Measurements from ENCODE around the gene ZDHHC16. TPM values are rescaled to one million over a fixed set of nuclear protein-coding genes. Genes with fewer than 3 reads are reported as not detected.

ZDHHC16 gene
- polyA plus RNA-seq, 3 donors: 16.3 to 26.4 (median 24.1) TPM

GRCh38 chr10:97425964-97426775 is 19.8 kb upstream of the ZDHHC16 start, which contains the start of gene PGAM1:
Gene PGAM1, plus strand, starts transcription at chr10:97426191. Its CDS starts 117 bp downstream, at chr10:97426308.
- peaks cover 61% of the 10 kb centered on the region for H3K4me1 Mint-ChIP-seq
- no peaks in the 10 kb centered on the region for H3K27me3 ChIP-seq (ENCODE audit: control insufficient read depth in 2 of 2, insufficient read depth in 2 of 2, low read length in 2 of 2)
- H3K4me1 ChIP-seq (ENCODE audit: control insufficient read depth in 1 of 2, insufficient read depth in 2 of 2, low read length in 2 of 2): peaks cover 75 to 80% of the 10 kb centered on the region in 2 donors
- peaks cover 34% of the 10 kb centered on the region for H4K20me1 ChIP-seq (ENCODE audit: insufficient read depth, low read length)
- TF ChIP-seq CTCF (IDR thresholded peaks at IDR 0.05): peak; percentile 65
- H2AFZ ChIP-seq (ENCODE audit: insufficient read depth, low read depth, low read length, poor library complexity, severe bottlenecking): peak within 1 kb of the TSS; percentile 88
- peak within 1 kb of the TSS; percentile 80 to 96 (median 82) for H3K4me3 ChIP-seq (replicated peaks in 1 of 3; ENCODE audit: low read depth in 2 of 3, low read length in 3 of 3)
- DNase-seq: peak; percentile 96 to 99 (median 97)
- peak within 1 kb of the TSS; percentile 81 for H3K9ac ChIP-seq (ENCODE audit: insufficient read depth, low read length, poor library complexity, severe bottlenecking)
- peak within 1 kb of the TSS; percentile 92 to 99 (median 95) for H3K27ac Mint-ChIP-seq
- H3K4me3 Mint-ChIP-seq: peak within 1 kb of the TSS; percentile 85 to 90
- H3K36me3 Mint-ChIP-seq: peaks cover 24 to 33% of the 10 kb centered on the region in 2 donors
- intact Hi-C loops (cut with micrococcal nuclease): loop anchor here in 1 of 2 donors (2.0 to 5.0 kb wide), 2 partner anchors 17 to 94 kb away; partner anchors contain the start of gene FRAT2
- 0% methylated on average over 74 of the region's 90 CpGs for WGBS (ENCODE audit: insufficient coverage)
- H3K27ac ChIP-seq (ENCODE audit: low read depth in 1 of 2, low read length in 2 of 2): peak within 1 kb of the TSS; percentile 94 to 95
- no peaks in the 10 kb centered on the region for H3K27me3 Mint-ChIP-seq (ENCODE audit: low read depth in 3 of 3)
- H3K36me3 ChIP-seq (replicated peaks in 1 of 2; ENCODE audit: control insufficient read depth in 1 of 2, insufficient read depth in 2 of 2, low read length in 2 of 2): peaks cover 15 to 19% of the 10 kb centered on the region in 2 donors
- H3K9me3 Mint-ChIP-seq: peaks cover 0 to 3% (median 0%) of the 10 kb centered on the region in 7 donors
- H3K9me3 ChIP-seq (replicated peaks in 1 of 2; ENCODE audit: control insufficient read depth in 1 of 2, insufficient read depth in 1 of 2, low read length in 2 of 2): no peaks in the 10 kb centered on the region
- H3K4me2 ChIP-seq (replicated peaks; ENCODE audit: extremely low read depth, low read length, poor library complexity, severe bottlenecking): peak within 1 kb of the TSS; percentile 86
- peaks cover 68% of the 10 kb centered on the region for H3K79me2 ChIP-seq (ENCODE audit: insufficient read depth, low read length)

DNA sequence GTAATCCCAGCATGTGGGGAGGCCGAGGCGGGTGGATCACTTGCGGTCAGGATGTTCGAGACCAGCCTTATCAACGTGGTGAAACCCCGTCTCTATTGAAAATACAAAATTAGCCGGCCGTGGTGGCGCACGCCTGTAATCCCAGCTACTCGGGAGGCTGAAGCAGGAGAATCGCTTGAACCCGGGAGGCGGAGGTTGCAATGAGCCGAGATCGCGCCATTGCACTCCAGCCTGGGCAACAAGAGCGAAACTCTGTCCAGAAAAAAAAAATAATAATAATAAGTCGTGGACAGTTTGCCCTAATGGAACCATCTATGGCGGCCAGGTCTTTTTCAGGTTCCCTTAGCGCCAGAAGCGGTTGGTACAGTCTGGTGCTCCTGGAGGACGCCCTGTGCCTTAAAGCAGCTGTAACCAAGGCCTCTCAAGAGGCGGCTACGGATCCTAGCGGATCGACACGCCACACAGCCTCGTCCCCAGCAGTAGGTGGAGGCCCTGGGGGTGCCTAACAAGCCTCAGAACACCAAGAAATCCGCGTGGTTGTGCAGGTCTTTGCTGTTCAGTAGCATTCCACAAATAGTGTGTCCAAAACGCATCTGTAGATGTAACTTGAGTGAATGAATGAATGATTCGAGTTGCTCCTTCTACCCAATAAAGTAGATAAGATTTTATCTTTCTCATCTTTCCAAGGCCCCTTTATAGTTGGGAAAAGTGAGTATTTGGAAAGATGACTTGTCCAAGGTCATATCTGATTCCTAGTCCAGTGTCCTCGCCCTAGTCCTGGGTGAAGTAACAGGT is 19.0 kb upstream of the ZDHHC16 start:
- Histone ChIP-seq H3K36me3 (replicated peaks in 1 of 2; ENCODE audit: control insufficient read depth in 1 of 2, insufficient read depth in 2 of 2, low read length in 2 of 2) (peaks cover 23 to 27% of the 10 kb centered on the region in 2 donors), H4K20me1 (ENCODE audit: insufficient read depth, low read length) (peaks cover 41% of the 10 kb centered on the region), H3K27me3 (ENCODE audit: control insufficient read depth in 2 of 2, insufficient read depth in 2 of 2, low read length in 2 of 2) (no peaks in the 10 kb centered on the region), H2AFZ (ENCODE audit: insufficient read depth, low read depth, low read length, poor library complexity, severe bottlenecking) (peak overlapping the region; percentile 67), H3K27ac (ENCODE audit: low read depth in 1 of 2, low read length in 2 of 2) (peak overlapping the region; percentile 75 to 92), H3K9ac (ENCODE audit: insufficient read depth, low read length, poor library complexity, severe bottlenecking) (peak overlapping the region; percentile 81), H3K79me2 (ENCODE audit: insufficient read depth, low read length) (peaks cover 71% of the 10 kb centered on the region), H3K4me3 (replicated peaks in 1 of 3; ENCODE audit: low read depth in 2 of 3, low read length in 3 of 3) (peak overlapping the region; percentile 80 to 96 (median 82)), H3K4me2 (replicated peaks; ENCODE audit: extremely low read depth, low read length, poor library complexity, severe bottlenecking) (peak overlapping the region; percentile 86), H3K9me3 (replicated peaks in 1 of 2; ENCODE audit: control insufficient read depth in 1 of 2, insufficient read depth in 1 of 2, low read length in 2 of 2) (no peaks in the 10 kb centered on the region), H3K4me1 (ENCODE audit: control insufficient read depth in 1 of 2, insufficient read depth in 2 of 2, low read length in 2 of 2) (peaks cover 67 to 72% of the 10 kb centered on the region in 2 donors)
- 26% methylated on average over 15 of the region's 34 CpGs for WGBS (ENCODE audit: insufficient coverage)
- peaks cover 54% of the 10 kb centered on the region for H3K4me1 Mint-ChIP-seq
- intact Hi-C loops (cut with micrococcal nuclease): loop anchor here in 1 of 2 donors (5.0 kb wide), 1 partner anchor 95 kb away; the partner anchor contains the start of gene FRAT2
- peaks cover 0 to 3% (median 0%) of the 10 kb centered on the region in 7 donors for H3K9me3 Mint-ChIP-seq
- peaks cover 30 to 38% of the 10 kb centered on the region in 2 donors for H3K36me3 Mint-ChIP-seq
- H3K27me3 Mint-ChIP-seq (ENCODE audit: low read depth in 3 of 3): no peaks in the 10 kb centered on the region
- peak overlapping the region; percentile 85 to 90 for H3K4me3 Mint-ChIP-seq
- peak overlapping the region; percentile 77 to 95 (median 90) for H3K27ac Mint-ChIP-seq
- no peak for TF ChIP-seq CTCF (IDR thresholded peaks at IDR 0.05)
- DNase-seq: no peak
